ENCODE data around the gene DNAJC9.
A peak's percentile ranks its signal among the peaks of the same experiment; 100 is the strongest.
"Not testable (repeated sequence)": the region's sequence is repeated elsewhere in the genome, so short reads cannot be mapped to it uniquely, and the experiment has no call there.

The DNAJC9 gene, protein sequence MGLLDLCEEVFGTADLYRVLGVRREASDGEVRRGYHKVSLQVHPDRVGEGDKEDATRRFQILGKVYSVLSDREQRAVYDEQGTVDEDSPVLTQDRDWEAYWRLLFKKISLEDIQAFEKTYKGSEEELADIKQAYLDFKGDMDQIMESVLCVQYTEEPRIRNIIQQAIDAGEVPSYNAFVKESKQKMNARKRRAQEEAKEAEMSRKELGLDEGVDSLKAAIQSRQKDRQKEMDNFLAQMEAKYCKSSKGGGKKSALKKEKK

DNA sequence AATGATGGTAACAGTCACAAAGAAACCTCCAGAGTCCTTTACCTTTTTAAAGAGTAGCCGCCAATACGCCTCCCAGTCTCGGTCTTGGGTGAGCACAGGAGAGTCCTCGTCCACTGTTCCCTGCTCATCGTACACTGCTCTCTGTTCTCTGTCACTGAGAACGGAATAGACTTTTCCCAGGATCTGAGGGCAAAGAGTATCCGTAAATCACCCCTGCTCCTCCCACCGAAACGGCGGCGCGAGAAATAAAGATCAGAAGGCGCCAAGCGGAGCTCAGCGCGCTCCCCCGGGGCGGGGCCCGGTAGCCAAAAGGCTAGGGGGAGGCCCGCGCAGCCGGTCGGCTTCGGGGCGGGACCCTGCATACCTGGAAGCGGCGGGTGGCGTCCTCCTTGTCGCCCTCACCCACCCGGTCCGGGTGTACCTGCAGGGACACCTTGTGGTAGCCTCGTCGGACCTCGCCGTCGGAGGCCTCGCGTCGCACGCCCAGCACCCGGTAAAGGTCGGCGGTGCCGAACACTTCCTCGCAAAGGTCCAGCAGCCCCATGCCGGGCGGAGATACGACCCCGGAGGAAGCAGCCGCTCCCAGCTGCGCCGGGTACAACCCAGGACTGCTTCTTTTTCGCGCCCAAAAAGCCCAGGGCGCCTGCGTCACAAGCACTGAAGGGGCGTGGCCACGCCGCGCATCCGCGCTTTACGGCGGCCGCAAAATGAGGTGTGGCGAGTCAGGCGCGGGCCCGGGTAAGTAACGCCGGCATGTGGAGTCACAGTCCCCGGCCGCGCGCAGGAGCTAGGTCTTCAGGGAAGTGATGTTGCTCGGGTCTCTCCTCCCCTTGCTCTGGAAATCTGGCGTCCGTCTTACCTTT, at the start of gene DNAJC9:
Gene DNAJC9 (minus strand): TSS at position 610 of the 863 bp plus-strand sequence. CDS start 66 bp downstream, at position 544.
- DNase-seq, result peak; percentile 85

DNA sequence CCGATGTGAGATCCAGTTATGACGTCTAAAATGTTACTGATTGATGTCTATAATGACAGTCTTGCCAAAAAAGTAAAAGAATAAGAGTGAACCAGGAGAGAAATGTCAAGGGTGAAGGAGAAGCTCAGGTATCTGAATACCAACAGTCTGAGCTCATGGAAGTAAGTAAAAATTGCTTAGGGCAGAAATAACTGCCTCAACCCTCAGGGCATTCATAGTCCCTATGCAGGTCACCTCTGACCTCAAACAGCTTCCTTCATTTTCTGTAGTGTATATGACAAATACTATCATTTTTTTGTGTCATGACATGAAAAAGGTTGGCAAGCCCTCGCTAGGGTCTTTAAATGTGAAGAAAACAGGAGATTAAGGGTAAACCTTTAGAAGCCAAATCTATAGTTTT, 46.4 kb upstream of the DNAJC9 start:
- no peak for DNase-seq

DNA sequence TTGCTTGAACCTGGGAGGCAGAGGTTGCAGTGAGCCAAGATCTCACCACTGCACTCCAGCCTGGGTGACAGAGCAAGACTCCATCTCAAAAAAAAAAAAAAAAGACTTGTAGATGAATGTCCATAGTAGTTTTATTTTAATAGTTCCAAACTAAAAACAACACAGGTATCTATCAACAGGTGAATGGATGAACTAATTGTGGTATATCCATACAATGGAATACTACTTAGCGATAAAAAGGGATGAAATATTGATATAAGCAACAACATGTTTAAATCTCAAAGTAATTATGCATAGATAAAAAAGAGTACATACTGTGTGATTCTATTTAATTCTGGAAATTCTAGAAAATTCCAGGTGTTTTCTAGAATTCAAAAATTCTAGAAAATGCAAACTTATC, 42.9 kb upstream of the DNAJC9 start:
- no peak for DNase-seq

DNA sequence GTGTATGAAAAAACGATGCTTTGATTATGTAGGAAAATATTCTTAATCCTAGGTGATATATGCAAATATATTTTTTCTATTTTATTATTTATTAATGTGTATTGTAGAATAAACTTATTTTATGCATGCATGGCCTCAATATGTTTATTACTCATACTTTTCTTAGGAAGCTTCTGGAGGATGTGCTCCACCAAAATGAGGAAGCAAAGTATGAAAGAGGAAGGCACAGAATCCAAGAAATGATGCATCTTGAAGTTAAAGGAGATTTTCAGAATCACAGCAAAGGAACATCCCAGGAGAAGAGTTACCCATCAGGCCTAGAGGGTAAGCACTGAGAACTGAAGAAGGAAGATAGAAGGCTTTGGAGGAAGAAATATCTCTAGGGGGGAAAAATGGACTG, 40.4 kb upstream of the DNAJC9 start:
- DNase-seq, result no peak

DNA sequence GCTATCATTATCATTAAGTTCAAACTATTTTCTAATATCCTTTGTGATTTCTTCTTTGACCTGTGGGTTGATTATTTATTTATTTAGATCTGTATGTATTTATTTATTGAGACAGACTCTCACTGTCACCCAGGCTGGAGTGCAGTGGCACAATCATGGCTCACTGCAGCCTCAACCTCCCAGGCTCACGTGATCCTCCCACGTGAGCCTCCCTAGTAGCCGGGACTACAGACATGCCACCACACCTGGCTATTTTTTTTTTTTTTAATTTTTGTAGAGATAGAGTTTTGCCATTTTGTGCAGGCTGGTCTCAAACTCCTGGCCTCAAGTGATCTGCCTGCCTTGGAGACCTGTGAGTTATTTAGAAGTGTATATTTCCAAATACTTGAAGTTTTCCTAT, 34.0 kb upstream of the DNAJC9 start:
- no peak for DNase-seq

DNA sequence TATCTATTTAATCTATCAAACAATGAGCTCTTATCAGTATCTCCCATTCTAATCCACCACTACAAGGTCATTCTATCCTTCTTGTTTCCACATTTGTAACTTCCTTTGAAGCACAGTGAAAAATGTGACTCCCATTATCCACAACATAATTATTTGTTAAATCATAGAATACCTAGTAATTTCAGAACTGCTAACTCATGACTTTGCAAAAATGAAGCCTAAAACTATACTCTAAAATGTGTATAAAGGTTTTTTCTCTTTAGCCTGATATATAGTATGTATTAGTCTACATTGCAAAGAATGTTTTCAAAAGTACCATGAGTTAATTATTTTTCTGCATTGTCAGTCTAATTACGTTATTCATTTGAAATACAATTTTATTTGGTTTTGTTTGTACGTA, 17.4 kb upstream of the DNAJC9 start:
- no peak for DNase-seq

DNA sequence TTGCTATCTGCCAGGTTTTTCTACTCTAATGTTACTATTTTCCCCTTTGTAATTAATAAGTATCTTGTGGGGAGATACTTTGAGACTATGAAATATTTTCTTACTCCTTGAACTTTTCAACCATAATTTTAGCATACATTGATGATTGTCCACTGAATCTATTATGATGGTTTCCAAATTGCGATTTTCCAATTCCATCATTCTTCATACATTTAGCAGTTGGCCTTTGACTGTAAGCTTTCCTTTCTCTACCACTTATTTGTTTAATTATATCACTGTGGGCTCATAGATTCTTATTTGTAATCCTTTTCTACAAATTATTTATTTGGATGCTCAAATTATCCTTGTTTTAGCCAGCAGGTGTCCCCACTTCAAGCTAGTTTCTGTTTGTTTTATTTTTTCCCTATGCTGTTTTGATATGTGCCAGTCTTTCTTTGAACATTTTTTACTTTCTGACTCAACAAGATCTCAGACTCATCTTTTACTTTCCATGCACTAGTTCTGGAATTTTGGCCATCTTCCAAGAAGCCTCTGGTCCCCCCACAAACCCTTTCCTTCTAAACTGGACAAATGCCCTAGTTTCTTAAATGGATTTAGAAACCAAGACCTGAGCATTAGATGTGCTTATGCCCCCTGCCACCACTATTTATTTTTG, 16.8 kb upstream of the DNAJC9 start:
- peak; percentile 4 for DNase-seq

GRCh38 chr10:73262880-73263555, 16.0 kb upstream of the DNAJC9 start:
- DNase-seq, result no peak

GRCh38 chr10:73262105-73262730, 15.2 kb upstream of the DNAJC9 start:
- no peak for DNase-seq

- no peak for DNase-seq
These were observed 14.4 kb upstream of the DNAJC9 start for GRCh38 chr10:73261362-73261995.

DNA sequence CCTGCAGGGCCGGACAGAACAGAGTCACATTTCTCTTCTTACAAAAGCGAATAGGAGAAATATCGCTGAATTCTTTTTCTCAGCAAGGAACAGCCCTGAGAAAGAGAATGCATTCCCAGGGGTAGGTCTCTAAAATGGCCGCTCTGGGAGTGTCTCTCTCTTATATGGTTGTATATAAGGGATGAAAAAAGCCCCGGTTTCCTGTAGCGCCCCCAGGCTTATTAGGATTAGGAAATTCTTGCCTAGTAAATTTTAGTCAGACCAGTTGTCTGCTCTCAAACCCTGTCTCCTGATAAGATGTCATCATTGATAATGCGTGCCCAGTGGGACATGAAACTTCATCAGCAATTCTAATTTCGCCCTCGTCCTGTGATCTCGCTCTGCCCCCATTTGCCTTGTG, 11.6 kb upstream of the DNAJC9 start:
- DNase-seq, result not testable (repeated sequence)

- no peak for DNase-seq
These were observed 6.1 kb upstream of the DNAJC9 start for GRCh38 chr10:73253225-73253555.

DNA sequence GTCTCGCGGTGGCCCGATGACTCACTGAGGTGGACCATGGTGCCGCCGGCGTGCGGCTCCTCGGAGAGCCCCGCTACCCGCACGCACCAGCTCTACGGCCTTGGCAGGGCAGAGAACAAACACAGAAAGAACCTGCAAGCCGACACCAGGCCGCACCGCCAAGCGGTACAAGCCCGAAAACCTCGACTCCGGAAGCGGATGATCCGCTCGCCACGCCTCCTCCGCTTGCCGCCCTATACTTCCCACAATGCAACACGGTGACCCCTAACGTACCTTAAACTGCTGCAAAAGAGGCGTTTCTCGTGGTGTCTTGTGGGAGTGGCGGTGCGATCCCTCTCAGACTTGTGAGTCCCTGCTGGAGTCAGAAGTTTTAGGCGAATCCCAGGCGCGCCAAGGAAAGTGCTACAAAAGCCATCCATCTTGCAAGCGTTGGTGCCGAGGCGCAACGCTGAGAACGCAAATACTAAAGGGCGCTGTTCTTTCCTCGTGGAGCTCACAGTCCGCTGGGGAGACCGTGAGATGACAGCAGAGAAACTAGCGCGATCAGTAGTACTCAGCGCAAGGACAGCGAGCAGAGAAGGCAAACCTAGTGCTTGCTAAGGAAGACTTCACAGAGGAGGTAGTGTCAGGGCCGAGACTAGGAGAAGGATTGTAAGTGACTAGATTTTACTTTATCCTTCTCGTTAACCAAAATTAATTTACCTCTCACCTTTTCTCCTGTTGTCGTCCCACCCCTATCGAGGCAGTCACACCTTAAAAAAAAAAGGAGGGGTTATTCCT, 5.6 kb upstream of the DNAJC9 start, which contains the start of gene MRPS16:
Gene MRPS16 (minus strand): TSS at position 200 of the 780 bp plus-strand sequence. CDS start 162 bp downstream, at position 38.
- peak; percentile 93 for DNase-seq

DNA sequence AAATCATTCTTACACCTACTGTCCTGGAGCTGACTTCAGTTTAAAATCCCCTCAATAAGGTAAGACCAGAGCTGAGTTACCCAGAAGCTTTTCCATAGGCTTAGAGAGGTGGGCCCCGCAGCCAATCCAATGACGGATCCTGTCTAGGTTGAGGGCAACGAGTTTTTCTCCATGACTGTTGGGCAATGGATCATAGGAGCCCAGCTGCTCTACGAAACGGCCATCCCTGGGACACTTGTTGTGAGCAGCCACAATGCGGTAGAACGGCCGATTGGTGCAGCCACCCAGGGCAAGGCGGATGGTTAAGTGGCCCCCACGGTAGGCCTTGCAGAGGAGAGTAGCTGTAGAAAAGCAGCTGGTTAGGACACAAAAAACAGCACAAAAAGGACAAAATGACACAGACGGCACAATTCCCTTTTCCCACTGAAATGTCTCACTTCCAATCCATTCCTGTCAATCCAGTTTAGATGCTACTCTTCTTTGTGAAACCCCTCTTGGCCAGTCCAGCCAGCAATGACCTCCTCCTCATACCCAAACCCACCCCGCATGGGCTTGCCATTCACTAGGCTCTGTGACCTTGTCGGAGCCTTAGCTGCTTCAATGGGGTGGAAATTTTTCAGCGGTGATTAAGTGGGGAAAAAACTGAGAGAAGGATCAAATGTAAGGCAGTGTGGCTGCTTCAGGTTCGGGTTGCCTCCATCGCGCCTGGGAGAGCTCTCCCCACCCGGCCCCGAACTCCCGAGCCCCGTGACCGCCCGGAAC, 4.8 kb upstream of the DNAJC9 start:
- no peak for DNase-seq

- no peak for DNase-seq
These were observed 1.2 kb upstream of the DNAJC9 start for GRCh38 chr10:73248259-73248724.

DNA sequence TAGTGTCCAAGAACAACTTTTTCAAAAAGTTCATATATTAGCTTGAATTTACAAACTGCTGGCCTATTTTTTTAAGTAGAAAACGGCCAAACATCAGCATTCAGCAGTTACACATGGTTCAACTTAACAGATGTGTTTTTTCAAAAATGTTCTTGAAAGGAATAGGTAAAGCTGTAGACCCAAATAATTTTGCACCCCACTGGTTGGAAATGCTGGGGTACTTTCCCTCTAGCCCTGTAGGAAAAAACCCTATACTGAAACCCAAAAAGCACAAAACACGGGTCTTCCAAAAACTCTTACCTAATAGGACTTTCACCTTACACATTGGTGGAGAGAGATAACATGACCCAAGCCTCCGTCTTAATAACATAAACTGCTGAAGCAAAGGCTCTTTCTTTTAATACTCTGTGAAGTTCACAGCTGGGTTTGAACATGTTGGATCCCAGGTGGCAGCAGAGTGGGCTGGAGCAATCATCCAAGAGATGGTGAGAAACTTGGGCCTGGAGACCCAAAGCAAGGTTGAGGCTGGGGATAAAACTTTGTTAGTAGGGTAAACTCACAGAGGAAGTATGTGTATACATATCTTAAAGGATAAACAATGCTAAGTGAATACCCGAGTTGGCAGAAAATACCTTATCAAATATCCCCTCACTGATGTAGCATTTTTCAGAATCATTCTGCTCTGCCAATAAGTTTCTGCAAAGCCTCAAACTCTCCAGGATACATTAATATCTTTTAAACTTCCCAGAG, 629 bp upstream of the DNAJC9 start:
- DNase-seq, result no peak

- DNase-seq, result no peak
These were observed 771 bp downstream of the DNAJC9 start for GRCh38 chr10:73246322-73246645.

- DNase-seq, result no peak
These were observed 2.1 kb downstream of the DNAJC9 start for GRCh38 chr10:73244866-73245477.

GRCh38 chr10:73239908-73240307, 7.1 kb downstream of the DNAJC9 start:
- no peak for DNase-seq

Data from NCI-H1694 treated with DMSO at 0.1 percent for 48 hours (cell line).